Kidney (tissue), 14 donors: Measurements from ENCODE around the gene TRERF1. TPM values are rescaled to one million over a fixed set of nuclear protein-coding genes. Genes with fewer than 3 reads are reported as not detected.

Experiments used
- DNase-seq, 5 donors: peaks; one replicate each; pipeline ENCODE4 v3.0.0-alpha.2; 2013 to 2020
- FAIRE-seq: peaks from 2 replicates; lab custom pipeline; 2012; peaks lifted over from hg19 to GRCh38; lab: Jason Lieb, UNC
- H3K27ac ChIP-seq, 2 donors: one replicate each; pipeline ENCODE4 v1.7.0; 2013; ENCODE audit warnings: low read depth in 2 of 2, low read length in 2 of 2, inconsistent platforms in 1 of 2
- H3K27me3 ChIP-seq: one replicate; pipeline ENCODE4 v1.7.1; 2013; ENCODE audit warnings: low read length, inconsistent platforms; ENCODE audit not compliant: control insufficient read depth, insufficient read depth
- H3K36me3 ChIP-seq, 3 donors: one replicate each; pipeline versions ENCODE4 v1.7.0 to v1.7.1; 2013; ENCODE audit warnings: low read length in 3 of 3, control low read depth in 1 of 3, inconsistent platforms in 1 of 3; ENCODE audit not compliant: insufficient read depth in 3 of 3, control insufficient read depth in 2 of 3
- H3K4me1 ChIP-seq, 3 donors: one replicate each; pipeline versions ENCODE4 v1.7.0 to v1.7.1; 2013; ENCODE audit warnings: low read length in 3 of 3, inconsistent platforms in 1 of 3, low read depth in 1 of 3; ENCODE audit not compliant: control insufficient read depth in 2 of 3, insufficient read depth in 2 of 3
- H3K4me3 ChIP-seq, 3 donors: one replicate each; pipeline versions ENCODE4 v1.7.0 to v1.8.1; 2013; ENCODE audit warnings: low read length in 3 of 3, control low read depth in 1 of 3, inconsistent platforms in 1 of 3
- H3K9ac ChIP-seq, 3 donors: one replicate each; pipeline versions ENCODE4 v1.7.0 to v1.7.1; 2013; ENCODE audit warnings: low read length in 3 of 3, control low read depth in 1 of 3, inconsistent platforms in 1 of 3
- H3K9me3 ChIP-seq, 3 donors: one replicate each; pipeline versions ENCODE4 v1.7.0 to v1.7.1; 2013; ENCODE audit warnings: low read length in 3 of 3, control low read depth in 1 of 3, inconsistent platforms in 1 of 3; ENCODE audit not compliant: control insufficient read depth in 2 of 3, insufficient read depth in 1 of 3
- intact Hi-C: fragments of 100-400 bp; cut with DNase I; formaldehyde crosslinking; loops from one replicate; pipeline ENCODE4 v1.11.1; 2022
- polyA plus RNA-seq: library from polyadenylated mRNA; stranded (reverse); fragments of 350-450 nt; fragmentation: Illumina TruSeq; extraction: RNeasy Lipid Tissue Mini Kit (QIAGEN cat#74804); gene quantifications from one replicate; pipeline ENCODE4 v1.2.3, GENCODE V29; 2014; ENCODE audit warnings: low read depth, low replicate concordance; ENCODE audit not compliant: insufficient read depth
- total RNA-seq: library from RNA; stranded (reverse); fragmentation: NEBNext Ultra II Directional; extraction: Animal tissue kit (Norgen Biotek cat#: 25700); gene quantifications from one replicate; pipeline ENCODE4 v1.2.1, GENCODE V29; 2021
- TF ChIP-seq, protein P1 (sequence below): IDR thresholded peaks from 3 replicates; pipeline ENCODE4 v1.5.1; 2012; ENCODE audit warnings: mild to moderate bottlenecking, moderate library complexity, borderline replicate concordance; ENCODE audit not compliant: insufficient read depth; ENCODE audit errors: extremely low read depth
- donor health status: control.
- donor health status: control.
- donor health status: control.
- donor health status: control.
- donor health status: control.
- donor health status: DM: yes; HTN: yes; CAD: no.
- donor health status: Normal renal cell carcinoma (clear cell type).

Gene TRERF1
- total and polyA plus RNA-seq, 2 donors from 2014 or later, result 1.5 to 8.4 TPM

DNA sequence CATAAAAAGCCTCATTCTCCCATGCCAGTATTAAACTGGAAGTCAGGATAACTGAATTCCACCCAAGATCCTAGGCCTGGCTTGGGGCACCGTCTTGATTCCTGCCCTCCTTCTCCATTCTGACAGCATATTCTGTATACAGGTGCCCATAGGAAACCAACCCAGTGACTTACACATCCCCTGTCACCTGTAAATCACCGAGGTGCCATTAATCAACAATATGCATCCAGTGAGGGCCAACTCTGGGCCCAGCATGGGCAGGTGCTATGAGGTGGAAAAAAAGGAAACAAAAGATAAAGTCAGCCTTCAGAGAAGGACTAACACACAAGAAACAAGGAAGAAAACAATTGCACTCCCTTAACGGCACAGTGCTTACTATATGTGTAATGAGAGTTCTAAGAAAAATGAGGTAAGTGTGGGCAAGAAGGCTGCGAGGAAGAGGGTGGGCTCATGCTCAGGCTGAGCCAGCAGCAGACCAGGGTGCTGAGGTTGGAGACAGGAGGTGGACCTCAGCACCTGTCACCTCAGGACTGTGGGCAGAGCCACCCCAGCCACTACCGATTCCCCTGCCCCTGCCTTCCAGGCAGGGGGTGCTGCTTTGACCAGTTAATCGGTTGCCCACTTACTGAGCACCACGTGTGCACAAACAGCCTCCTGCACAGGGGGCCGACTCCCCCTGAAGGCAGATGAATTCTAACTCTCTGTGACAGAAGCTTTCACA is 105.9 kb downstream of the TRERF1 start:
- no peak for FAIRE-seq
- TF ChIP-seq, protein P1, sequence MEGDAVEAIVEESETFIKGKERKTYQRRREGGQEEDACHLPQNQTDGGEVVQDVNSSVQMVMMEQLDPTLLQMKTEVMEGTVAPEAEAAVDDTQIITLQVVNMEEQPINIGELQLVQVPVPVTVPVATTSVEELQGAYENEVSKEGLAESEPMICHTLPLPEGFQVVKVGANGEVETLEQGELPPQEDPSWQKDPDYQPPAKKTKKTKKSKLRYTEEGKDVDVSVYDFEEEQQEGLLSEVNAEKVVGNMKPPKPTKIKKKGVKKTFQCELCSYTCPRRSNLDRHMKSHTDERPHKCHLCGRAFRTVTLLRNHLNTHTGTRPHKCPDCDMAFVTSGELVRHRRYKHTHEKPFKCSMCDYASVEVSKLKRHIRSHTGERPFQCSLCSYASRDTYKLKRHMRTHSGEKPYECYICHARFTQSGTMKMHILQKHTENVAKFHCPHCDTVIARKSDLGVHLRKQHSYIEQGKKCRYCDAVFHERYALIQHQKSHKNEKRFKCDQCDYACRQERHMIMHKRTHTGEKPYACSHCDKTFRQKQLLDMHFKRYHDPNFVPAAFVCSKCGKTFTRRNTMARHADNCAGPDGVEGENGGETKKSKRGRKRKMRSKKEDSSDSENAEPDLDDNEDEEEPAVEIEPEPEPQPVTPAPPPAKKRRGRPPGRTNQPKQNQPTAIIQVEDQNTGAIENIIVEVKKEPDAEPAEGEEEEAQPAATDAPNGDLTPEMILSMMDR, result no peak
- H3K4me3 ChIP-seq, result no peak overlapping the region
- no peak overlapping the region for H3K27ac ChIP-seq
- intact Hi-C loops, result no loop called here
- H3K27me3 ChIP-seq, result no peaks in the 10 kb centered on the region
- no peaks in the 10 kb centered on the region for H3K9me3 ChIP-seq
- H3K4me1 ChIP-seq, result no peaks in the 10 kb centered on the region
- no peak for DNase-seq
- H3K9ac ChIP-seq, result no peak overlapping the region
- no peaks in the 10 kb centered on the region for H3K36me3 ChIP-seq

DNA sequence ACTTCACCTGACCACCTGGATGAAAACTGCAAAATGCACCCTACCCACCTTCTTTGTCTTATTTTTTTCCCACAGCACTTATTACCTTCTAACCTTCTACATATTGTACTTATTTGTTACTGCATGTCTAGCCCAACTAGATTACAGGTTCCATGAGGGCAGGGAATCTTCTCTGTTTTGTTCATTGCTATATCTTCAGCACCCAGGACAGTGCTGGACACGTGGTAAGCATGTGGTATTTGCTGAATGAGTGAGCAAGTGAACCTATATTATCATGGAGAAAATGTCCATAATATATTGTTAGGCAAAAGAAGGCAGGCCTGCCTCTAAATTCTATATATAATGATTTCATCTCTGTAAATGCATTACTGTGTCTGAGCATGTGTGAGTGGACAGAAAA is 107.0 kb downstream of the TRERF1 start:
- H3K4me1 ChIP-seq, result no peaks in the 10 kb centered on the region
- DNase-seq, result no peak
- H3K4me3 ChIP-seq, result no peak overlapping the region
- intact Hi-C loops, result no loop called here
- FAIRE-seq, result no peak
- H3K27ac ChIP-seq, result no peak overlapping the region
- no peaks in the 10 kb centered on the region for H3K9me3 ChIP-seq
- no peaks in the 10 kb centered on the region for H3K27me3 ChIP-seq
- TF ChIP-seq, protein P1, result no peak
- no peak overlapping the region for H3K9ac ChIP-seq
- no peaks in the 10 kb centered on the region for H3K36me3 ChIP-seq

DNA sequence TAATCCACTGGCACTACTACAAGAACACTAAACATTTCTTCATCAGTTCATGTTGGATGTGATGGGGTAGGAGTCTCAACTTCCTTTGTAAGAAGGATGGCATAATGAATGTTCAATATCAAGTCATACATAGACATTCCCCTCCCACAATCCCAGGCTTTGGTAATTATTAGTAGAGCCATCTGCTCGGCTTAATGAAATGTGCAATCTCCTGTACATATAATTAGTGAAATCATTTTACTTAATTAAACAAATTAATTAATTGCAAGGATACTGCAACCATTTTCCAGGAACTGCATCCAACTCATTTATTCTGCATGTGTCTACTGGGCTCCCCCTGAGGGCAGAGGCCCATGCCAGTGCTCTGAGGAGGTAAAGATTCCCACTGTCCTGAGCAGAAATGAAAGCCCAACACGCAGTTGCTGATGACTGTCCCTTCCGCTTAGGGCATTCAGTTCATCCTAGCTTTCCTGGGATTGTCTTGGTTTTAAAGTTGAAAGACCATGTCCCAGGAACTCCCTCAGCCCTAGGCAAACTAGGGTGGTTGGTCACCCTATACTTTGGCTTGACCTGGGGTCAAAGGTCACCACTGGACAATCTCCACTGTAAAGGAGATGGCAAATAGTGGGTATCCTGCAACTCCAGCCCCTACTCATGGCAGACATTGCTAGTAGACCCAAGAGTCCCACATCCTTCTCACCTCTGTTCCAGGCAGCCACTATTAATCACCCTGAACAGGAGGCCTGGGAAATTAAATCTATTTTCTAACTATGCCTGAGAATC is 109.8 kb downstream of the TRERF1 start:
- FAIRE-seq, result no peak

More for the DNA sequence above, 109.8 kb downstream of the TRERF1 start:
- Histone ChIP-seq H3K36me3 (no peaks in the 10 kb centered on the region), H3K9me3 (no peaks in the 10 kb centered on the region), H3K4me3 (no peak overlapping the region), H3K27ac (no peak overlapping the region), H3K9ac (no peak overlapping the region), H3K27me3 (no peaks in the 10 kb centered on the region), H3K4me1 (peaks cover 0 to 2% (median 0%) of the 10 kb centered on the region in 3 donors)
- intact Hi-C loops, result no loop called here
- no peak for DNase-seq
- TF ChIP-seq, protein P1, result no peak
